WI38 (cell line): ENCODE measurements around the gene PPM1B.
A peak's percentile ranks its signal among the peaks of the same experiment; 100 is the strongest.
"Not testable (repeated sequence)": the region's sequence is repeated elsewhere in the genome, so short reads cannot be mapped to it uniquely, and the experiment has no call there.

Source experiments
- H3K4me3 ChIP-seq: 2 replicates; pipeline ENCODE4 v1.5.1; 2011; ENCODE audit warnings: low read depth, mild to moderate bottlenecking, control low read depth, low read length
- TF ChIP-seq, protein P1 (sequence below): IDR thresholded peaks from 2 replicates; pipeline ENCODE4 v1.5.1; 2012; ENCODE audit warnings: low read depth, mild to moderate bottlenecking, control low read depth, low read length

Gene PPM1B

DNA sequence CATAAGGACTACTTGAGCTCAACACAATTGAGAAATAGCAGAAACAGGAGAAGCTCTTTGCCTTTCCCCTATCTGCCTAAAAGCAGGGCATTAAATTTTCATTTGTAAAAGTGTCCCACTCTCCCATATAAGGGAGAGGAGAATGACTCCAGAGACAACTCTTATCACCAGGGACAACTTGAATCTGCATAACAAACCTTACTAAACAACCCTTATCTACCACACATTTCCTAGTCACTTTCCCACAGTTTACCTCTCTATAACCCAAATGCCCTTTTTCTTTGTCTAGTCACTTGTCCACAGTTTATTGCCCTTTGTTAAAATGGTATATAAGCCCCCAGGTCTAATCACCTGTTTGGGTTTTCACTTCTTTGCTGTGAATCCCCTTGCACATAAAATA, 37.5 kb upstream of the PPM1B start:
- no peak overlapping the region for H3K4me3 ChIP-seq
- TF ChIP-seq, protein P1, sequence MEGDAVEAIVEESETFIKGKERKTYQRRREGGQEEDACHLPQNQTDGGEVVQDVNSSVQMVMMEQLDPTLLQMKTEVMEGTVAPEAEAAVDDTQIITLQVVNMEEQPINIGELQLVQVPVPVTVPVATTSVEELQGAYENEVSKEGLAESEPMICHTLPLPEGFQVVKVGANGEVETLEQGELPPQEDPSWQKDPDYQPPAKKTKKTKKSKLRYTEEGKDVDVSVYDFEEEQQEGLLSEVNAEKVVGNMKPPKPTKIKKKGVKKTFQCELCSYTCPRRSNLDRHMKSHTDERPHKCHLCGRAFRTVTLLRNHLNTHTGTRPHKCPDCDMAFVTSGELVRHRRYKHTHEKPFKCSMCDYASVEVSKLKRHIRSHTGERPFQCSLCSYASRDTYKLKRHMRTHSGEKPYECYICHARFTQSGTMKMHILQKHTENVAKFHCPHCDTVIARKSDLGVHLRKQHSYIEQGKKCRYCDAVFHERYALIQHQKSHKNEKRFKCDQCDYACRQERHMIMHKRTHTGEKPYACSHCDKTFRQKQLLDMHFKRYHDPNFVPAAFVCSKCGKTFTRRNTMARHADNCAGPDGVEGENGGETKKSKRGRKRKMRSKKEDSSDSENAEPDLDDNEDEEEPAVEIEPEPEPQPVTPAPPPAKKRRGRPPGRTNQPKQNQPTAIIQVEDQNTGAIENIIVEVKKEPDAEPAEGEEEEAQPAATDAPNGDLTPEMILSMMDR = no peak

DNA sequence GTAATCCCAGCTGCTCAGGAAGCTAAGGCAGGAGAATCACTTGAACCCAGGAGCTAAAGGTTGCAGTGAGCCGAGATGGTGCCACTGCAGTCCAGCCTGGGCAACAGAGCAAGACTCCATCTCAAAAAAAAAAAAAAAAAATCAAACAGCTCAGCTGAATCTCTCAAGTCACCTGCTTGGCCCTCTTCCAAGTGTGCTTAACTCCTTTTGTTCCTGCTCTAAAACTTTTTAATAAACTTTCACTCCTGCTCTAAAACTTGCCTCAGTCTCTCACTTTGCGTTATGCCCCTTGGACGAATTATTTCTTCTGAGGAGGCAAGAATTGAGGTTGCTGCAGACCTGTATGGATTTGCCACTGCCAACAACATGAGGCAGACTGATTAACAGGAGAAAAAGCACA, 35.1 kb upstream of the PPM1B start:
- H3K4me3 ChIP-seq = not testable (repeated sequence)

DNA sequence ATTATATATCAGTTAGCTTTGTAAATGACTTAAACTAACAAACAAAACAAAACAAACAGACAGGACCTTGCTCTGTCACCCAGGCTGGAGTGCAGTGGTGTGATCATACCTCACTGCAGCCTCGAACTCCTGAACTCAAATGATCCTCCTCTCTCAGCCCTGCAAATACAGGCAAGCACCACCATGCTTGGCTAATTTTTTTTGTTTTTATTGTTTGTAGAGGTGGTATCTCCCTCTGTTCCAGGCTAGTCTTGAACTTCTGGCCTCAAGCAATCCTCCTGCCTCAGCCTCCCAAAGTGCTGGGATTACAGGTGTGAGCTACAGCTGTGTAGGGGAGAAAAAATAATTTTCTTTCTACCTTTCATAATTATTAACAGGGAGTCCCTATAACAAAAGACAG, 33.8 kb upstream of the PPM1B start:
- TF ChIP-seq, protein P1 = no peak
- no peak overlapping the region for H3K4me3 ChIP-seq

DNA sequence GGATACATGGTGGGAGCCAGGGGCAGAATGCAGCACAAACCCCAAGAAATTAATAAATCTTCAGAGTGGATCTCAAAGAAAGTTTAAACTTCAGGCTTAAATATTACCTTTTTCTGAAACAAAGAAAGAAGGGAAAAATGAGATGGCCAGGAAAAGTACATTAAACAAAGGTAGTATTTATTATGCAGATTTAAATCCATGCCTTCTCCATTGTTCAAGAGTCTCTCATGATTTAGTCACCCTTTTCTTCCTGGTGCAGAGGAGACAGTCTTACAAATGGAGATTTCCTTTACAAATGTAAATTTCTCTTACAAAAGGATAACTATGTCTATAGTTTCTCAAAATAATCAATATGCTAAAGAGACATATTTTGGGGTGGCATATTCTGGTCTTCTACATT, 33.4 kb upstream of the PPM1B start:
- TF ChIP-seq, protein P1 = no peak
- H3K4me3 ChIP-seq = no peak overlapping the region; the same call in 1 of the 2 replicates

DNA sequence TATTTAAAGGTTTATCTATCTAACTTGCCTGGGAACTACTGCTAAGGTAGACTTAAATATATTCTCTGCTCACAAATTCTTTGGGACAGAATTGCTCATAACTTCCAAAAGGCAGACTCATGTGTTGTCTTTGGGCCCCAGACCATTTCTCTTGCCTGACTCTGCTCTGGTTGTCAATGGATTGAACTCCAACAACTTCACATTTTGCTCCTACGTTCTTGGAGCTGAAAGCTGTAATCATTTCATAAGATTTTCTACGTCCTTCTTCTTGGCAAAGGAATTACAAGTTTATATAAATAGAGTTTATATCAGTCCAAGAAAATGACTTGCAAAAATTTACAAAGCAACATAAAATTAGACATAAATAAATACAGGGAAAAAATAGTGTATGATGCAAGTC, 32.9 kb upstream of the PPM1B start:
- peak overlapping the region; percentile 20 for H3K4me3 ChIP-seq

DNA sequence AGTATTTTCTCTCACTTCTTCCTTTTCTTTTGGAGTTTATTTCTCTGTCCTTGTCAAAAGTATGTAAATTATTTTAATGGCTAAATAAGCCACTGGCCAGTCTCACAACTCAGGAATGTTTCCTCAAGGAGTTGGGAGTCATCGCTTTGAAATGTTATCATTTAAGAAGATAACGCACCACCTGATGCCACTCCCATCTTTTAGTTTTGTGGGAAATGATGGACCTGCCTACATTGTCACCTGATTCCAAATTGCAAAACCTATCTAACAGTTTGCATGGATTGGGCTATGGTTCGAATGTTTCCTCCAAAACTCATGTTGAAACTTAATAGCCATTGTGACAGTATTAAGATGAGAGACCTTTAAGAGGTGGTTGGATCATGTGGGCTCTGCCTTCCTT, 32.4 kb upstream of the PPM1B start:
- peak overlapping the region; percentile 20; the same call in 1 of the 2 replicates for H3K4me3 ChIP-seq
- TF ChIP-seq, protein P1 = no peak

More for the DNA sequence above, 32.9 kb upstream of the PPM1B start:
- TF ChIP-seq, protein P1 = no peak

DNA sequence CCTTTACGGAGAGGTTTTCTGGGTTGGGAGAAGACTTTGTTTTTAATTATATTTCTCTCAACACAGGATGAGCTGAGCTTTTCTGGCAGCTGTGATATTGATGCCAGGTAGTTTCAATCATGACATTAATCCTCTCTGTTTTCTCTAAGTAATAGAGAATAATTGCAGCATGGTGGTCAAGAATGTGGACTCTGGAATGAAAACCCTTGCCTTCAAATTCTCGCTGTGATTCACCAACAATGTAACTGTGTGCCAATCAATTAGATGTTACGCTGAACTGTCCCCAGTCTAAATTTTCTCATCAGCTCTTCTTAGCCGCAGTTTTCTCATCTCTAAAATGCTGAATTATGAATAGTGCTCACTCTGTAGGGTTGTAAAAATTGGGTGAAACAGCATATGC, 31.6 kb upstream of the PPM1B start:
- TF ChIP-seq, protein P1 = no peak
- no peak overlapping the region for H3K4me3 ChIP-seq

DNA sequence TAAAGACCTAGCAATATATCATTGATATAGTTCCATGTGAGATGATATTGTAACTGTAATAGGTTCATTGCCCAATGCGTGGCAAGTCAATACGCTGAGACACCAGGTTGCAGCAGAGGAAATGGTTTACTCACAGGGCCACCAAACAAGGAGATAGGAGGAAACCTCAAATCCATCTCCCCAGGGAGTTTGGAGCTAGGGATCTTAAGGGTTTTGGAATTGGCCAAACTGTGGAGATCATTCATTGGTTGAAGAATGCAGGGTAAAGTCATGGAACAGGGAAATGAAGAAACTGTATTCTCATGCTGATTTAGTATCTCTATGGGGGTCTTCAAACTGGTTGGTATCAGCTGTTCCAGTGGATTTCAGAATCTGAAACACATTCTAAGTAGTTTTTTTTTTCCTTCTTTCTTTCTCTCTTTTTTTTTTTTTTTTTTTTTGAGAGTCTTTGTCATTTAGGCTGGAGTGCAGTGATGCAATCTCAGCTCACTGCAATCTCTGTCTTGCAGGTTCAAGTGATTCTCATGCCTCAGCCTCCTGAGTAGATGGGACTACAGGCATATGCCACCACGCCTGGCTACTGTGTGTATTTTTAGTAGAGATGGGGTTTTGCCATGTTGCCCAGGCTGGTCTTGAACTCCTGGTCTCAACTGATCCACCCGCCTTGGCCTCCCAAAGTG, 30.7 kb upstream of the PPM1B start:
- H3K4me3 ChIP-seq = no peak overlapping the region
- TF ChIP-seq, protein P1 = no peak
